Measurements from ENCODE around the gene GDPGP1. TPM values are rescaled to one million over a fixed set of nuclear protein-coding genes. Genes with fewer than 3 reads are reported as not detected.

GDPGP1 gene
- total RNA-seq, 4 donors from 2014 or later: 8.3 to 24.0 (median 19.6) TPM

DNA sequence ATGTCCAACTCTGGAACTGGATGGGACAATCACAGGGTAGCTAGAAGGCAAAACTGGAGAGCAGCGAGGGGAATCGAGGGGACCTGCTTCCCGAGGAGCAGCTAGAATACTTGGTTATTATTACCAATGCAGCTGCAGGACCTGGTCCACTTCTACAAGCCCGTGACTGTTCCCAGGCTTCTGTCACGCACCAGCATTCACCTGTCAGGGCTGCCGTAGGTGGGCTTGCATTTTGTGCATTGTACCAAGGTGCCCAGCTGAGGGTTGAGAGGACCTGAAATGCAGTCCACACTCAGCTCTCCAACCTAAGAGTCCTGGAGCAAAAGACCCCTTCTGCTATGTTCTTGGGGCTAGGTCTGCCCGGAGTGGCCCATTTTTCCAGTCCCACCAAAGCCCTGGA is 30.5 kb upstream of the GDPGP1 start:
- H3K27ac ChIP-seq: no peak overlapping the region
- peaks cover 0 to 29% (median 0%) of the 10 kb centered on the region in 3 donors for H3K36me3 ChIP-seq
- TF ChIP-seq, protein P1, sequence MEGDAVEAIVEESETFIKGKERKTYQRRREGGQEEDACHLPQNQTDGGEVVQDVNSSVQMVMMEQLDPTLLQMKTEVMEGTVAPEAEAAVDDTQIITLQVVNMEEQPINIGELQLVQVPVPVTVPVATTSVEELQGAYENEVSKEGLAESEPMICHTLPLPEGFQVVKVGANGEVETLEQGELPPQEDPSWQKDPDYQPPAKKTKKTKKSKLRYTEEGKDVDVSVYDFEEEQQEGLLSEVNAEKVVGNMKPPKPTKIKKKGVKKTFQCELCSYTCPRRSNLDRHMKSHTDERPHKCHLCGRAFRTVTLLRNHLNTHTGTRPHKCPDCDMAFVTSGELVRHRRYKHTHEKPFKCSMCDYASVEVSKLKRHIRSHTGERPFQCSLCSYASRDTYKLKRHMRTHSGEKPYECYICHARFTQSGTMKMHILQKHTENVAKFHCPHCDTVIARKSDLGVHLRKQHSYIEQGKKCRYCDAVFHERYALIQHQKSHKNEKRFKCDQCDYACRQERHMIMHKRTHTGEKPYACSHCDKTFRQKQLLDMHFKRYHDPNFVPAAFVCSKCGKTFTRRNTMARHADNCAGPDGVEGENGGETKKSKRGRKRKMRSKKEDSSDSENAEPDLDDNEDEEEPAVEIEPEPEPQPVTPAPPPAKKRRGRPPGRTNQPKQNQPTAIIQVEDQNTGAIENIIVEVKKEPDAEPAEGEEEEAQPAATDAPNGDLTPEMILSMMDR (IDR thresholded peaks at IDR 0.05): no peak
- TF ChIP-seq POLR2A (IDR thresholded peaks at IDR 0.05): no peak
- no peak overlapping the region for H3K4me3 ChIP-seq
- H3K27me3 ChIP-seq: no peaks in the 10 kb centered on the region
- H3K4me1 ChIP-seq: peaks cover 0 to 35% (median 13%) of the 10 kb centered on the region in 4 donors
- no peak for DNase-seq
- no peaks in the 10 kb centered on the region for H3K9me3 ChIP-seq

- no peak overlapping the region for H3K4me3 ChIP-seq
- peaks cover 0 to 33% (median 0%) of the 10 kb centered on the region in 3 donors for H3K36me3 ChIP-seq
- DNase-seq: no peak
- no peak overlapping the region for H3K27ac ChIP-seq
- no peaks in the 10 kb centered on the region for H3K27me3 ChIP-seq
- peaks cover 0 to 35% (median 13%) of the 10 kb centered on the region in 4 donors for H3K4me1 ChIP-seq
- TF ChIP-seq POLR2A (IDR thresholded peaks at IDR 0.05): no peak
- TF ChIP-seq, protein P1 (IDR thresholded peaks at IDR 0.05): no peak
- no peaks in the 10 kb centered on the region for H3K9me3 ChIP-seq
Observed at GRCh38 chr15:90203922-90204321, 30.1 kb upstream of the GDPGP1 start.

DNA sequence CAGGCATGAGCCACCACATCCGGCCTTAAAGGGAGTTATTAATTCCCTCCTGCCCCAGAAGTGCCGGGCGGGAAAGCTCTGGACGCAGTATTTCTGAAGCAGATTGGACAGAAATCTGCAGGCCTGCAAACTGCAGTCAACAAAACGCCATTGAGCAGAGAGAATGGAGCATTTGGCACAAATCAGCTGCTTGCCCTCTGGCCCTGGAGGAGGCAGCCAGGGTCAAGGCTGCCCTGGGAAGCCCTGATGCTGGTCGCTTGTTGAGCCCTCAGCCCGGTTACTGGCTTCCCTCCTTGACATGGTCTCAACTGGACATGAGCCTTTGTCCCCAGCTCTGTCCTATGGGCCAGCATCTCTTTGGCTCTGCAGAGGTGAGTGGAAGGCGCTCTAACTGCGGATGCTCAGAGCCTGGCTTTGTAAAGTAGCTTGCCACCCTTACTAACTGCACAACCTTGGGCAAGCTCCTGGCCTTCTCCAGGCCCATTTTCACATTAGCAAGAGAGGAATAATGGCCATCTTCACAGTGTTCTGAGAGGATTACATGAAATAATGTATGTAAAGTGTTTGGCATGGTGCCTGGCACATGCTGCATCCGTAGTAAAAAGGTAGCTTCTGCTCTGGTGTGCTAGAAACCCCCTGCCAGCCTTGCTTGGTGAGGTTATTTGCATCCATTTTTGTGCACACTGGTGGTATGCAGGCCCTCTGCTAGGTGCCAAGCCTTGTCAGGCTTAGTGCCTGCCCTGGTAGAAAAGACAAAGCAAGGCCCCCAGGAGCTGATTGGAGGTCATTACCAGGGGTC is 28.8 kb upstream of the GDPGP1 start:
- Histone ChIP-seq H3K4me1 (peaks cover 0 to 44% (median 13%) of the 10 kb centered on the region in 4 donors), H3K36me3 (peaks cover 0 to 46% (median 0%) of the 10 kb centered on the region in 3 donors), H3K27me3 (no peaks in the 10 kb centered on the region), H3K9me3 (no peaks in the 10 kb centered on the region), H3K27ac (no peak overlapping the region), H3K4me3 (no peak overlapping the region)
- TF ChIP-seq, protein P1 (IDR thresholded peaks at IDR 0.05): no peak
- TF ChIP-seq POLR2A (IDR thresholded peaks at IDR 0.05): no peak
- DNase-seq: no peak

DNA sequence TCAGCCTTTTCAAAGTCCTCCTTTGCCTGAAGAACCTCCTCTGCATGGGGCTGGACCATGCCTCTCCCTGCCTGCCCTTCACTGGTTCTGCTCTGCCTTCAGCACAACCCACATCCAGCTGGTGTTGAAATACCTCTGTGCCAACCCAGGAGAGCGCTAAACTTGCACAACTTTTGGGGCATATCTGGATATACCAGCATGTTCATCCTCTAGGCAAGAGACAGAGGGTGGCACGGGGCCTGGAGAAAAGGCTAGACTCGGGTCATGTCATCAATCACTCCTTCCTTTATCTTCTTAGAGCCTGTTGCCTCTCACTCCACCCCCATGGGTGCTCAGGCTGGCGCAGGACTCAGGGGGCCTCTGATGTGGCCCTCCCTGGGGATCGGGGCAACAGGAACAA is 28.1 kb upstream of the GDPGP1 start:
- no peak for DNase-seq
- Histone ChIP-seq H3K4me3 (no peak overlapping the region), H3K27ac (no peak overlapping the region), H3K9me3 (no peaks in the 10 kb centered on the region), H3K4me1 (peaks cover 1 to 44% (median 13%) of the 10 kb centered on the region in 4 donors), H3K27me3 (no peaks in the 10 kb centered on the region), H3K36me3 (peaks cover 0 to 46% (median 0%) of the 10 kb centered on the region in 3 donors)
- TF ChIP-seq POLR2A (IDR thresholded peaks at IDR 0.05): no peak
- TF ChIP-seq, protein P1 (IDR thresholded peaks at IDR 0.05): no peak

- no peaks in the 10 kb centered on the region for H3K27me3 ChIP-seq
- H3K4me3 ChIP-seq: no peak overlapping the region
- TF ChIP-seq, protein P1 (IDR thresholded peaks at IDR 0.05): no peak
- TF ChIP-seq POLR2A (IDR thresholded peaks at IDR 0.05): no peak
- peaks cover 0 to 46% (median 0%) of the 10 kb centered on the region in 3 donors for H3K36me3 ChIP-seq
- H3K4me1 ChIP-seq: peaks cover 10 to 51% (median 20%) of the 10 kb centered on the region in 4 donors
- no peaks in the 10 kb centered on the region for H3K9me3 ChIP-seq
- no peak overlapping the region for H3K27ac ChIP-seq
- no peak for DNase-seq
Observed at GRCh38 chr15:90207252-90207651, 26.8 kb upstream of the GDPGP1 start.
